Naive B cell (primary cell): Measurements from ENCODE around the gene GJB6. TPM values are rescaled to one million over a fixed set of nuclear protein-coding genes. Genes with fewer than 3 reads are reported as not detected.

ENCODE experiments used
- ATAC-seq, 2 donors: fragments of 150-1000 bp; cut with Tn5 transposase; 2 replicates each; pipeline ENCODE4 v1.10.0; 2021; ENCODE audit warnings: low read depth in 2 of 2, mild to moderate bottlenecking in 2 of 2, moderate library complexity in 2 of 2
- DNase-seq: peaks from one replicate; pipeline ENCODE4 v3.0.0; 2022
- H3K27ac Mint-ChIP-seq, 6 donors: one replicate each; pipeline ENCODE4 v1.8.0; 2020 to 2022; ENCODE audit warnings: mild to moderate bottlenecking in 6 of 6, mixed read lengths in 6 of 6, moderate library complexity in 5 of 6, inconsistent platforms in 2 of 6
- H3K27me3 Mint-ChIP-seq, 3 donors: one replicate each; pipeline ENCODE4 v1.8.0; 2021 to 2022; ENCODE audit warnings: mixed read lengths in 3 of 3, mild to moderate bottlenecking in 1 of 3
- H3K36me3 Mint-ChIP-seq, 2 donors: one replicate each; pipeline ENCODE4 v1.8.0; 2020 to 2022; ENCODE audit warnings: mixed read lengths in 2 of 2, inconsistent platforms in 1 of 2, mild to moderate bottlenecking in 1 of 2
- H3K4me1 Mint-ChIP-seq, 3 donors: one replicate each; pipeline ENCODE4 v1.8.0; 2020 to 2022; ENCODE audit warnings: mixed read lengths in 3 of 3, inconsistent platforms in 1 of 3, mild to moderate bottlenecking in 1 of 3, moderate library complexity in 1 of 3
- H3K4me3 Mint-ChIP-seq, 8 donors: one replicate each; pipeline ENCODE4 v1.8.0; 2020 to 2022; ENCODE audit warnings: mild to moderate bottlenecking in 8 of 8, mixed read lengths in 8 of 8, moderate library complexity in 8 of 8, inconsistent platforms in 2 of 8
- H3K9me3 Mint-ChIP-seq, 7 donors: one replicate each; pipeline ENCODE4 v1.8.0; 2020 to 2022; ENCODE audit warnings: mixed read lengths in 7 of 7, mild to moderate bottlenecking in 5 of 7, inconsistent platforms in 2 of 7, moderate library complexity in 1 of 7
- polyA plus RNA-seq, 6 donors: library from polyadenylated mRNA; unstranded; fragments of 300-500 nt; fragmentation: Illumina TruSeq; gene quantifications; one replicate each; pipeline ENCODE4 v1.2.3, GENCODE V29; 2021; ENCODE audit warnings: low read depth in 6 of 6

The GJB6 gene
- polyA plus RNA-seq, 6 donors from 2014 or later: 2.0 to 3.4 TPM; not detected in 4

DNA sequence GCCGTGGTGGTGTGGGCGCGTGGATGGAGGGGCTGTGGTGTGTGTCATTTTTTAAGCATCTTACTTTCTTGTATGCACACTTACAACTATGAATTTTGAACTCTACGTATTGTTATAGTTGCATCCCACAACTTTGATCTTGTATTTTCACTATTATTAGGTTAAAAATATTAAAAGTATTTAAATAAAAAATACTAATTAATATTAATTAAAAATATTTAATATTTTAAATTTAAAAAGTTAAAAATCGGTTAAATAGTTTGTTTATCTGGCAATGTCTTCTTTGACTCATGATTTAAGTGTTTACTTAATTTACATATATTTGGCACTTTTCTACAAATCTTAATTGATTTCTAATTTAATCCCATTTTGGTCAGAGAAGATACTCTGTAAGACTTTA lies 17.8 kb upstream of the GJB6 start:
- no peaks in the 10 kb centered on the region for H3K36me3 Mint-ChIP-seq
- ATAC-seq (no peak), DNase-seq (no peak)
- H3K9me3 Mint-ChIP-seq: no peaks in the 10 kb centered on the region
- peaks cover 1 to 15% (median 3%) of the 10 kb centered on the region in 3 donors for H3K27me3 Mint-ChIP-seq
- no peaks in the 10 kb centered on the region for H3K4me1 Mint-ChIP-seq
- H3K27ac Mint-ChIP-seq: no peak overlapping the region
- no peak overlapping the region for H3K4me3 Mint-ChIP-seq

DNA sequence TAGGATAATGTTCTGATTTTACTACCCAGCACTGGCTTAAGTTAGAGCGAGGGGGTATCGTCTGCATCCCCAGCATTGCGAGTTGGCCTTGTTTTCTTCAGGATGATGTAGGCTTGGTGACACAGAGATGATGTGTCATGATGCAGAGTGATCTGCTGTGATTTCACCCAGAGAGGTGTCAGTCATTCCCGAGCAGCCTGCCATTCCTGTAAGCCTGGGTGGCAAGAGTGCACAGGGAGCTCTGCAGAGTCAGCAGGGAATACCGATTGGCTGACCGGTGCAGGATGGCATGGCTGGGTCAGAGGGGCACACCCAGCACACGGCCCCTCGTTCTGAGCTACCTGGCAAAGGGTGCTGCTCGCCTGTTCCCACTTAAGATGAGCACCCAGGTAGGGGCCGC lies 15.8 kb upstream of the GJB6 start:
- H3K27ac Mint-ChIP-seq: no peak overlapping the region
- DNase-seq (no peak), ATAC-seq (no peak)
- H3K4me3 Mint-ChIP-seq: no peak overlapping the region
- peaks cover 0 to 4% (median 0%) of the 10 kb centered on the region in 7 donors for H3K9me3 Mint-ChIP-seq
- H3K27me3 Mint-ChIP-seq: peaks cover 4 to 13% (median 4%) of the 10 kb centered on the region in 3 donors
- no peaks in the 10 kb centered on the region for H3K4me1 Mint-ChIP-seq
- no peaks in the 10 kb centered on the region for H3K36me3 Mint-ChIP-seq

DNA sequence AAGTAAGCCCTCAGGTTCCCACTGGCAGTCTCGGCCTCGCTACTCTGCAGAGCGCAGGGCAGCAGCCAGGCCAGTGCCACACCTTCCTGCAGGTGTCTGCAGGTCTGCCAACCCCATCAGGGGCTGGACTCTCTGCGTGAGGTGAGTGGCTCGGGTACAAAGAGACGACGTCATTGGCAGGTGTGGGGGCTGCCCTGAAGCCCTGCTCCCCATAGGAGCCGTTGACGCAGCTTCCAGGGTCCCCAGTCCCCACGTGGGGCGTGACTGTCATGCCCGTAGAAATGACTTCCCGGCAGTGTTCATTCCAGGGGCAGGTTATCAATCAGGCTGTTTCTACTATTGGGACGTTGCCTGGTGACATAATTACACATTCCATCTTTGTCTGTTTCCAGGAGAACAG lies 15.3 kb upstream of the GJB6 start:
- no peak overlapping the region for H3K4me3 Mint-ChIP-seq
- DNase-seq (no peak), ATAC-seq (no peak)
- no peaks in the 10 kb centered on the region for H3K4me1 Mint-ChIP-seq
- H3K27ac Mint-ChIP-seq: no peak overlapping the region
- H3K36me3 Mint-ChIP-seq: no peaks in the 10 kb centered on the region
- H3K27me3 Mint-ChIP-seq: peaks cover 4 to 15% (median 8%) of the 10 kb centered on the region in 3 donors
- peaks cover 0 to 4% (median 0%) of the 10 kb centered on the region in 7 donors for H3K9me3 Mint-ChIP-seq

DNA sequence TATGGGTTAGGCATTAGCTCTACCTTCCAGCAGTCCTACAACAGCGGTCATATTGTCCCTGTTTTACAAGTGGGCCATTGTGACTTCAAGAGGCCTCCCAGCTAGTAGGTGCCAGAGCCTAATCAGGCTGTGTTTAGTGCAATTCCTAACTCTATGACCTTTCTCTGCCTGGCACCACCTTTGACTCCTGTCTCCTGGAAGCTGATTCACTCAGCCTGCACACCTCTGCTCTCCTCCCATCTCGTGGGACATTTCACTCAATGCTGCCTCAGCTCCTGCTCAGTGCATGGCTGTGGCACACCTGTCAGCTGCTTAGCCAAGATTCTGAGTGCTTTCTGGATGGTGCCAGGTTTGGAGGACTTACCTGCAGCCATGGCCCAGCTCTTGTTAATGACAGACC lies 9.5 kb upstream of the GJB6 start:
- H3K9me3 Mint-ChIP-seq: peaks cover 0 to 9% (median 0%) of the 10 kb centered on the region in 7 donors
- H3K27ac Mint-ChIP-seq: no peak overlapping the region
- H3K36me3 Mint-ChIP-seq: no peaks in the 10 kb centered on the region
- DNase-seq: no peak
- H3K27me3 Mint-ChIP-seq: peaks cover 29 to 52% (median 51%) of the 10 kb centered on the region in 3 donors
- H3K4me3 Mint-ChIP-seq: no peak overlapping the region
- ATAC-seq: no peak
- no peaks in the 10 kb centered on the region for H3K4me1 Mint-ChIP-seq

DNA sequence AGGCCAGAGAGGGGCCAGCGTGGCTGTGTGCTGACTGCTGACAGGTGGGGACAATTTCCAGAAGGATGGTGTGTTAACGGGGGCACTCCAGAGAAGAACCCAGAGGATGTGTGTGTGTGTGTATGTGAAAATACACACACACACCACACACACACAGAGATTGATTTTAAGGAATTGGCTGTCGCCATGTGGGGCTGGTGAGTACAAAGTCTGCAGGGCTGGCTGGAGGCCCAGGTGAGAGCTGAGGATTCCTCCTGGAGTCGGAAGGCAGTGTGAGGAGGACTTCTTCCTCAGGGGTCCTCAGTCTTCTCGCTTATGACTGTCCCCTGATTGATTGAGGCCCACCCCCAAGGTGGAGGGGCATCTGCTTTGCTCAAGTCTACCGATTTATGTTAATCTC lies 7.6 kb upstream of the GJB6 start:
- DNase-seq (no peak), ATAC-seq (no peak)
- Mint-ChIP-seq H3K27me3 (peaks cover 32 to 65% (median 54%) of the 10 kb centered on the region in 3 donors), H3K27ac (peak overlapping the region in 1 of 6 donors; percentile 7), H3K4me3 (no peak overlapping the region), H3K36me3 (no peaks in the 10 kb centered on the region), H3K9me3 (peaks cover 0 to 9% (median 0%) of the 10 kb centered on the region in 7 donors), H3K4me1 (no peaks in the 10 kb centered on the region)

DNA sequence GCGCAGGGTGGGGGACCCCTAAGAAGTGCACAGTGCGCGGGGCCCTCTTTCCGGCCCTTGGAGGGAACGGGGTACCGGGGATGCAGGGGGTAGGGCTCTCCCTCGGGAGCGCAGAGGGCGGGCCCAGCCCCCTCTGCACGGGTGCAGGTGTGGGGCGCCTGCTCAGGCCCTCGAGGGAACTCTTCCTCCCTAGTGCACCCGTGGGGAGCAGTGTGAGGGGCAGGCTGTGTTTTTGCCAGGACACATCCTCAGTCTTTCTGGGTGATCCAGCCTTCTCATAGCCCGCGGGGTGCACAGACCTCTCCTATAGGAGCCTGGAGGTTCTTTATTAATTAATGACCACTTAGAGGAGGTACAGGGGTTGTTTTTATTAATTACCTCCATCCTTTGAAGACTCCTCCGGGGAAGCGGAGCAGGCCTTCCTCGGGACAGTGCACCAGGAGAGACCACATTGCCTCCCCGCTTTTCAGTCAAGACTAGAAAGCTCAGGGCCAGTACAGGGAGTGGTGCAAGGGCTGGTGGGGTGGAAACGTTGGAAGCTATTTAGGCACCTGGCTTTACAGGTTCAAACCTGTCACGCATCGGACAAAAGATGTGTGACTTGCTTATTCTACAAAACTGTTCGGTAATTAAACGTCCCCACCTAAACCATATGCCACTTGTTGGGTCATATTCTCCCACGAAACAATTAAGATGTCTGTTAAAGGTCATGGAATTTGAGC lies 598 bp upstream of the GJB6 start:
- H3K9me3 Mint-ChIP-seq: no peaks in the 10 kb centered on the region
- no peak overlapping the region for H3K27ac Mint-ChIP-seq
- ATAC-seq (no peak), DNase-seq (no peak)
- H3K36me3 Mint-ChIP-seq: no peaks in the 10 kb centered on the region
- peaks cover 48 to 57% (median 55%) of the 10 kb centered on the region in 3 donors for H3K27me3 Mint-ChIP-seq
- H3K4me3 Mint-ChIP-seq: peak overlapping the region in 4 of 8 donors; percentile 12 to 59 (median 36)
- H3K4me1 Mint-ChIP-seq: peaks cover 0 to 14% (median 8%) of the 10 kb centered on the region in 3 donors

DNA sequence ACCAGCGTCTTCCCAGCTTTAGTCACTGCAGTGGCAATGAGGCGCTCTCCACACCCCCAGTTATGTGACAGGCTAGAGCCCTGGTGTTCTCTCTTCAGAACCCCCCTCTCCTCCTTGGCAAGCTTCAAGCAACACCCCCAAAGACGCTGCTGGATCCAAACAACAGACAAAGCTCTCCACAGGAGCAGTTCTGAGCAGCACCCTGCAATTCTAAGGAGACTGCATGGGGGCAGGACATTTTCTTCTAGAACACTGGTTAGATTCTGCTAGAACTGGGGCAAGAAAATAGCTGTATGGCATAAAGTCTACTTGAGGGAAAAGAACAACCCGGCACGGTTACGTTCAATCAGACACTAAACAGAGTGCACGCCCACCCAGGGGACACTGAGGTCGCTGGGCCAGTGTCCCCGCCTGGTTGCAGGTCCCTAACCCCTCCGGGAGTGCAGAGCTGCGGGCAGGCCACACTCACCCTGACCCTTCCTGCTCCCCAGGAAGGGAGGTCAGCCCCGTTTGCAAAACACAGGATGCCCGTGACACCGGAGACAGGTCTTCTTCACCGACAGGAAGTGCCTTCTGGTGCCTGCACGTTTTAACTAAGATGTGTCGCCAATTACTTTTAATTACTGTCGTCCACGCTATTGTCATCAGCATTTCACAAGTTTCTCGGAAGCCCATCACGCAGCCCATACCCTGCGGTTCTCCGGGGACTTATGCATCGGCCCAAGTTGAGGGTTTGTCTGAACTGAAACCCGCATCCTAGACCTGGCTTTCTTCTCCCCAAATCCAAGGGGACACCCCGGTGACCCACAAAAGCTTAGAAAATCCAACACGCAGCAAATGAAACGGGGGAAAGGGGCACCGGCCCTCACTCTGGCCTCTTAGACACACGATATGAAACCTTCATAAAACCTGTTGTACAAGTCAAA lies 943 bp downstream of the GJB6 start:
- Mint-ChIP-seq H3K27ac (peak overlapping the region in 2 of 6 donors; percentile 15 to 85), H3K27me3 (peaks cover 44 to 58% (median 47%) of the 10 kb centered on the region in 3 donors), H3K4me3 (peak overlapping the region; percentile 29 to 84 (median 74)), H3K36me3 (no peaks in the 10 kb centered on the region), H3K9me3 (no peaks in the 10 kb centered on the region), H3K4me1 (peaks cover 0 to 14% (median 8%) of the 10 kb centered on the region in 3 donors)
- DNase-seq (no peak), ATAC-seq (no peak)

DNA sequence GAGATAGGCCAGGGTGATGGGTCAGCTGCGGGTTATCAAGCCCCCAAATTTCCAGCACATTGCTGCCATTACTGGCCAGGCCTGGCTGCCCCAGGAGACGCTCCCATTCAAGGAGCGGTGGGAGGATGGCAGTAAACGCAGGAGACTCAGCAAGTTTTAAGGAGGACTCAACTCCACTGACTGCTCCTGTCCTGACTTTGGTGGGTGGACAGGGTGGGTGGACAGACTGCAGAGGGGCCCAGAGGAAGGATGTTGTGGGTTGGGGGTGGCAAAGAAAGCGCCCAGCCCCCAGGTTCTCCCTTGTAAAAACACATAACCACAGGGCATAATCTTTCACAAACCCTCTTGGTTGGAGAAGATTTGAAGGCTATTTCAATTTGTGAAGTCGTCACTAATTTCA lies 4.4 kb downstream of the GJB6 start:
- DNase-seq (no peak), ATAC-seq (no peak)
- Mint-ChIP-seq H3K9me3 (no peaks in the 10 kb centered on the region), H3K4me3 (no peak overlapping the region), H3K36me3 (no peaks in the 10 kb centered on the region), H3K27me3 (peaks cover 32 to 43% (median 40%) of the 10 kb centered on the region in 3 donors), H3K4me1 (peaks cover 0 to 12% (median 8%) of the 10 kb centered on the region in 3 donors), H3K27ac (no peak overlapping the region)

DNA sequence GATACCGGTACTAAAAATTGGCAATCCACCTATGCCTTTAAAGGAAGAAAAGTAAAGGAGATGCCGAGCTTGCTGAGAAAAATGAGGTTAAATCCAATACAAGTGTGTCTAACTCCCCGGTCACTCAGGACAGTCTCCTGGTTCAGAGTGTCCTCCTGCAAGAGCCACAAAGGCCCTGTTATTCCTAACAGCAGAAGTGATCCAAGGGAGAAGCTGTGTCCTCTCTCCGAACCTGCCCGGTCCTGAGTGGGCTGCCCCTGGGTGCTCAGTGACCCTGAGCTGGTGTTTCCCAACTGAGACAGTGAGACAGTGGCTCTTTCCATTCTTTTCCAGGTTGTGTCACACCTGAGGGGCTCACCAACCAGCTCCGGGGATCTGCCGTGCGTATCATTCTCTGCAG lies 4.8 kb downstream of the GJB6 start:
- H3K4me3 Mint-ChIP-seq: no peak overlapping the region
- DNase-seq: no peak
- no peak for ATAC-seq
- peaks cover 0 to 11% (median 8%) of the 10 kb centered on the region in 3 donors for H3K4me1 Mint-ChIP-seq
- no peak overlapping the region for H3K27ac Mint-ChIP-seq
- no peaks in the 10 kb centered on the region for H3K36me3 Mint-ChIP-seq
- H3K9me3 Mint-ChIP-seq: no peaks in the 10 kb centered on the region
- H3K27me3 Mint-ChIP-seq: peaks cover 31 to 40% (median 39%) of the 10 kb centered on the region in 3 donors

DNA sequence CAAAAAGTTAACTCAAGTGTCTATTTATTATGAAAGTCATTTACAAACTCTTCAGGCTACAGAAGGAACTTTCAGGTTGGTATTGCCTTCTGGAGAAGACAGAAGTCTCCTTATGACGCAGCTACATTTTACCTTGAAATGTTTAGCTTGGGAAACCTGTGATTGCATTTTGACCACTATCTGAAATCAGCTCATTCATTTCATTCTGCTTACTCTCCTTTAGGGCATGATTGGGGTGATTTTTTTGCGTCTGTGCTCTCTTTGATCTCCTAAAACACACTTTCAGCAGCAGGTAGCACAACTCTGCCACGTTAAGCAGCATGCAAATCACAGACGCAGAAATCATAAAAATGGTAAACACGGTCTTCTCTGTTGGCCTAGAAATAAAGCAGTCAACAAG lies 9.6 kb downstream of the GJB6 start:
- Mint-ChIP-seq H3K27me3 (peaks cover 6 to 19% (median 19%) of the 10 kb centered on the region in 3 donors), H3K27ac (no peak overlapping the region), H3K4me3 (no peak overlapping the region), H3K9me3 (peaks cover 0 to 3% (median 0%) of the 10 kb centered on the region in 7 donors), H3K36me3 (no peaks in the 10 kb centered on the region), H3K4me1 (peaks cover 0 to 4% (median 3%) of the 10 kb centered on the region in 3 donors)
- DNase-seq (no peak), ATAC-seq (no peak)

DNA sequence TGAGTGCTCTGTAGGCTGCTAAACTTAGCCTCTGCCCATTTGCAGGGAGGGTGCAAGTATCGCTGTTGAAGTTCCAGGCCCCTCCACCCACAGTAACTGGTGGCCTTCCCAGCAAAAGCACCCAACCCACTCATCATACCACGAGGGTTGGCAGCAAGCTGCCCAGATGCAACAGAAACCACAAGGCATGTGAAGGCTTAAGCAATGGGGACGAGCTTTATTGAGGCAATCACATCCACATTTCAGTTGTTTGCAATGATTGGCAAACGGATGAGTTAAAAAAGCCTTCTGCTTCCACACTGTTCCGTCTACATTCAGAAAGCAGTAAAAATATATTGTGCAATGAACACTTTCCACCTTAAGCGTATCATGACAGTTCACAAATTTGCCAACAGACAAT lies 10.3 kb downstream of the GJB6 start:
- Mint-ChIP-seq H3K27me3 (peaks cover 6 to 19% (median 11%) of the 10 kb centered on the region in 3 donors), H3K9me3 (peaks cover 0 to 3% (median 0%) of the 10 kb centered on the region in 7 donors), H3K36me3 (no peaks in the 10 kb centered on the region), H3K27ac (no peak overlapping the region), H3K4me3 (no peak overlapping the region), H3K4me1 (peaks cover 0 to 4% (median 3%) of the 10 kb centered on the region in 3 donors)
- DNase-seq (no peak), ATAC-seq (no peak)

DNA sequence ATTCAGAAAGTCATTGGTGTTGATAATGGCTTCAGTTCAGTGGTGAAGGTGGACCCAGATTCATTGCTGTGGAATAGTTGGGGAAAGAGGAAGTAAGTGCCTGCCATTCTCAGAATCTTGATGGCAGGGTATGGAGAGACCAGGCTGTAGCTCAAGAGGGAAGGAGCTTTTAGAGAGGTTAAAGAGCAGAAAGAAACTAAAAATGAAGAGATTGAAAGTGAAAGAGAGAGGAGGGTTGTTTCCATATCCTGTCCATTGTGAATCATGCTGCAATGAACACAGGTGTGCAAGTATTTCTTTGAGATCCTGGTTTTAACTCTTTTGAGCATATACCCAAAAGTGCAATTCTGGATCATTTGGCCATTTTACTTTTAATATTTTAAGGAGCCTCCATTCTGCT lies 12.5 kb downstream of the GJB6 start:
- Mint-ChIP-seq H3K4me3 (no peak overlapping the region), H3K9me3 (peaks cover 0 to 3% (median 0%) of the 10 kb centered on the region in 7 donors), H3K4me1 (peaks cover 0 to 4% (median 3%) of the 10 kb centered on the region in 3 donors), H3K27me3 (peaks cover 6 to 11% (median 7%) of the 10 kb centered on the region in 3 donors), H3K36me3 (no peaks in the 10 kb centered on the region), H3K27ac (no peak overlapping the region)
- ATAC-seq (no peak), DNase-seq (no peak)

DNA sequence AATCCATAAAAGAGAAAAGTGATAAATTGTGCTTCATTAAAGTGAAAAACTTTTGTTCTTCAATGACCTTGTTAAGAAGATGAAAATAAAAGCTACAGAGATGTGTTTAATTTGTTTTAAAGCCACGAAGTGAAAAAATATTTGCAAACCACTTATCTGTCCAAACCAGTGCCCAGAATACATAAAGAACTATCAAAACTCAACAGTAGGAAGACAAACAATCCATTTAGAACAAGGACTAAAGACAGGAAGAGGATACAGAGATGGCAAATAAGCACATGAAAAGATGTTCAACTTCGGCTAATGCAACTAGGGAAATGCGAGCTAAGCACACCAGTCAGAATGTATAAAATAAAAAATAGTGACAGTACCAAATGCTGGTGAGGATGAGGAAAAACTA lies 15.0 kb downstream of the GJB6 start:
- H3K4me1 Mint-ChIP-seq: peaks cover 0 to 4% (median 3%) of the 10 kb centered on the region in 3 donors
- no peak overlapping the region for H3K27ac Mint-ChIP-seq
- H3K9me3 Mint-ChIP-seq: peaks cover 0 to 16% (median 7%) of the 10 kb centered on the region in 7 donors
- H3K36me3 Mint-ChIP-seq: peaks cover 0 to 3% of the 10 kb centered on the region in 2 donors
- H3K27me3 Mint-ChIP-seq: peaks cover 6 to 18% (median 9%) of the 10 kb centered on the region in 3 donors
- H3K4me3 Mint-ChIP-seq: no peak overlapping the region
- ATAC-seq (no peak), DNase-seq (no peak)
